ENCODE measurements around the gene CBX1.
"Not testable (repeated sequence)": the region's sequence is repeated elsewhere in the genome, so short reads cannot be mapped to it uniquely, and the experiment has no call there.

Gene CBX1

GRCh38 chr17:48122665-48123045 is 21.4 kb upstream of the CBX1 start:
- DNase-seq = no peak

DNA sequence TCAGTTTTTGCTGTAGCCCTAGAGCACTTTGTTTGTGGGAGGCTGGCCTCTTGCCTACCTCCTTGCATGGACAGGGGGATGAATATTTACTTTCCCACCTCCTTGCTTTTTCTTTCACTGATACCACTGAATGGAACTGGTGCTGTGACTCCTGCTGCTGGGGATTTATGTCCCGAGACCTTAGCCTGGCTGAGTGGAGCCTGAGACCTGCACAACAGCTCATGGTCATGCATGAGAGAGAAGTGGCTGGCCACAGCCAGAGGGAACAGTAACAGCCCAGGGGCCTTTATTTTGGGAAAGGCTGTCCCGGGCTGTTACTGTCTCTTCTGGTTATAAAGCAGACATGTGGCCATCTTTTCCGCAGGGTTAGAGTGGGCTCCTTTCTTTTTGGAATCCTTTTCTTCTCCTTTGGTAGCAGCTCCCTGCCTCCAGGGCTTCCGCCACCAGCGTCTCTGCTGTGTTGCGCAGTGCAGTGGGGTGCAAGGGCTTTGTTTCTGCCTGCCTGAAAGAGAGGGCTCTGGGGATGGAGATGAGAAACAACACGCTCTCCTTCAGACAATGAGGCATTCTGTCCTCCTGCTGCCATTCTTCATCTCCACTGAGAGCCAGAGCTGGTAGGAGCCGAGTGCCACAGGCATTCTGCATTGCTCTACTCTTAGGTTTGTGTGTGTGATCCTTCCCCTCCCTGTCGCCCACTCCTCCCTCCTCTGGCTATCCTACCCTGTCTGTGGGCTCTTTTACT is 20.8 kb upstream of the CBX1 start:
- no peak for DNase-seq

DNA sequence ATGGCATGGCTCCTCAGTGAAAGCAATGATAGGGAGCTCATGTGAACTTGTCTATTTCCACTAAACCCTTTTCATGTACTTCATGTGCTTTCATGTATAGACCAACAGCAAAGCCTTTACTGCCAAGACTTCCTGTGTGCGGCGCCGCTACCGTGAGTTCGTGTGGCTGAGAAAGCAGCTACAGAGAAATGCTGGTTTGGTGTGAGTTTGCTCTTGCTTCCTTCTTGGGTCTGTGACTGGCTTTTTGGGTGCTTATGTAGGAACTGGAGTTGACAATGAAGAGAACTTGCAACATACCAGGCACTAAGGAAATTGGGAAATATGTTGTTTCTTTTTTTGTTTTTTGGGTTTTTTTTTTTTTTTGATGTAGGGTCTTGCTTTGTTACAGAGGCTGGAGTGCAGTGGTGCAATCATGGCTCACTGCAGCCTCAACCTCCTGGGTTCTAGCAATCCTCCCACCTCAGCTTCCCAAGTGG is 12.0 kb upstream of the CBX1 start:
- no peak for DNase-seq

- no peak for DNase-seq
These were observed 10.6 kb upstream of the CBX1 start for GRCh38 chr17:48111937-48112241.

- no peak for DNase-seq
These were observed 9.5 kb upstream of the CBX1 start for GRCh38 chr17:48110761-48111160.

DNA sequence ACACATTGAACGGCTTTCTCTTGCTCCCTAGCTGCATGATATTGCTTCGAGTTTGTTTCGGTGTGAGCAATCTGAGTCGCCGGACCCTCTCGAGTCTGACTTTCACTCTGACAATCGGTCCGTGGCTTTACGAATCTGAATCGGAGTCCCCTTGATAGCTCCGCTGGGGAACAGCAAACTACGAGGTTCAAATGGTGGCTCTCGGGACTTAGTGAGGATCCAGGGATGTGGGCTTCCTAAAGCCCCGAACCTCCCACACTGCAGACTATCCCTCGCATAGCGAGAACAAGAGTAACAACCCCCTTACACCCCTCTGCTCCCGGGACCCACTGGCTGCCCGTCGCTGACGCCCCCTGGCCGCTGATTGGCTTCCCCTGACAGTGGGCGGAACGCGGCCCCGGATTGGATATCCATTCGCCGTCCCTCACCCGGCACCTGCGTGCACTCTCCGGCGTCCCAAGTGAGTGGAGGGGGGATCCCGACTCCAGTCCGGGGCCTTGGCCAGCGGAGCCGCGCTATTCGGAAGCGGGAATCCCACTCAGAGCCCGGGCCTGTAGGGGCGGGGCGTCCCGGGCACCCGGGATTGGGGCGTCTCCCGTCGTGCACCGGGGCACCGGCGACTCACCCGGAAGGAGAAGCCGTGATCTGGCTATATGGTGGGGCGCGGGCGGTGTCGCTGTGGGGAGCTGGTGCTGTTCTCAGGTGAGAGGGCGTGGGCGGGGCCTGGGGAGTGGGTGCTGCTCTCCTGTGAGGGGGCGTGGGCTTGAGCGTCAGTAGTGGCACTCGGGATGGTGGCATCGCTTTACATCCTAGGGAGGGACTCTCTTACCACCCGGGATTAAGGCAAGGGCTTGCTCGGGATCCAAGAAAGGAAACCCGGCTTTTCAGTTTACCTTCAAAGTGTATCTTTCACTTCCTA is 6.1 kb upstream of the CBX1 start, which contains the start of gene SNX11:
Gene SNX11, plus strand, starts transcription at position 630 of the 919 bp plus-strand sequence. CDS start 4,278 bp downstream, outside the sequence.
- DNase-seq = peak; percentile 63

- no peak for DNase-seq
These were observed 5.5 kb upstream of the CBX1 start for GRCh38 chr17:48106802-48107136.

DNA sequence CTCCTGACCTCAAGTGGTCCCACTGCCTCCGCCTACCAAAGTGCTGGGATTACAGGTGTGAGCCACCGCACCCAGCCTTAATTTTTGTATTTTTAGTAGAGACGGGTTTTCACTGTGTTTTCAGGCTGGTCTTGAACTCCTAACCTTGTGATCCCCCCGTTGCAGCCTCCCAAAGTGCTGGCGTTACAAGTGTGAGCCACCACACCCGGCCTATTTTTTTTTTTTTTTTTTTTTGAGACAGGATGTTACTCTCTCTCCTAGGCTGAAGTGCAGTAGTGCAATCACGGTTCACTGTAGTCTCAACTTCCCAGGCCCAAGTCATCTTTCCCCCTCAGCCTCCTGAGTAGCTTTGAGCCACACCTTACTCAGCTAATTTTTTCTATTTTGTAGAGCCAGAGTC is 3.2 kb upstream of the CBX1 start:
- DNase-seq = no peak

DNA sequence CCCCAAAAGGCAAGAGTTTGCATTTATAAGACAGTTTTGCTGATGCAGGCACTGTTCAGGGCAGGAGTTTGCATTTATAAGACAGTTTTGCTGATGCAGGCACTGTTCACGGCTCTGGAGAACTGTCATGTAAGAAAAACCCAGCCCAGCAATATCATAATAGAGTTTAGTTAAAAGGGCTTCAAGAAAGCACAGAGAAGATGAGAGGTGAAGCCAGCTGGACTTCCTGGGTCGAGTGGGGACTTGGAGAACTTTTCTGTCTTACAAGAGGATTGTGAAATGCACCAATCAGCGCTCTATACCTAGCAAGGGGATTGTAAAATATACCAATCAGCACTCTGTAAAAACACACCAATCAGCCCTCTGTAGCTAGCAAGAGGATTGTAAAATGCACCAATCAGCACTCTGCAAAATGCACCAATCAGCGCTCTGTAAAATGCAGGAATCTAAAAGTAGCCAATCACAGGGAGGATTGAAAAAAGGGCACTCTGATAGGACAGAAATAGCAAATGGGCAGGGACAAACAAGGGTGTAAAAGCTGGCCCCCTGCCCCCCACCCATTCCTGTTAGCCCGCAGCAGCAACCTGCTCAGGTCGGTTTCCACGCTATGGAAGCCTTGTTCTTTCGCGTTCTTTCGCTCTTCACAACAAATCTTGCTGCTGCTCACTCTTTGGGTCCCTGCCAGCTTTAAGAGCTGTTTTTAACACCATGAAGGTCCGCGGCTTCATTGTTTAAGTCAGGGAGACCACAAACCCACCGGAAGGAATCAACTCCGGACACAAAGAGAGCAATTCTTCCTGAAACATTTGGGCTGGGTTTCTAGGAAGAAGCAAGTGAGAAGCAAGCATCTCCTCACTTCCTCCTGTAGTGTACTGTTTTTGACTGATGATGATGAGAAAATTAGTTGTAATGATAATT is 1.8 kb upstream of the CBX1 start:
- no peak for DNase-seq

DNA sequence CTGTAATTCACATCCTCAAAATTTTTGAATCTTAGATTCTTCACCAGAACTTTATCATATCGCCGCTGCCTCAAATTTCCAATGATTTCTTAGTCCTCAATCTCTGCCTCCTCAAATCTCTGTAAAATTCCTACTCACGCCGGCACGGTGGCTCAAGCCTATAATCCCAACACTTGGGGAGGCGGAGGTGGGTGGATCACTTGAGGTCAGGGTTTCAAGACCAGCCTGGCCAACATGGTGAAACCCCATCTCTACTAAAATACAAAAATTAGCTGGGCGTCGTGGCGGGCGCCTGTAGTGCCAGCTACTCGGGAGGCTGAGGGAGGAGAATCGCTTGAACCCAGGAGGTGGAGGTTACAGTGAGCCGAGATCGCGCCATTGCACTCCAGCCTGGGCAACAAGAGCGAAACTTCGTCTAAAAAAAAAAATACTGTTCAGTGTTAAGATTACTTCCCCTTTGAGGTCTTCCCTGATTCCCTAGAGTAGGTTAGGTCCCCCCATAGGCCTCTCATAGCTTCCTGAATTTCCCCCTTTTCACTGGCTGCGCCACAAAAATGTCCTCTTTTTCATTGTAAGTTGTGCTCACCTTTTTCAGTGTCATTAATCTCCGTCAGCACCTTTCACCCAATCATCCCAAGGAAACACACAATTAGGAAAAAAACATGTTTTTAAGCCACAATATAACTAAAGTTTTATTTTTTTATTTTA is 919 bp upstream of the CBX1 start:
- no peak for DNase-seq

- no peak for DNase-seq
These were observed 677 bp downstream of the CBX1 start for GRCh38 chr17:48100591-48101011.

DNA sequence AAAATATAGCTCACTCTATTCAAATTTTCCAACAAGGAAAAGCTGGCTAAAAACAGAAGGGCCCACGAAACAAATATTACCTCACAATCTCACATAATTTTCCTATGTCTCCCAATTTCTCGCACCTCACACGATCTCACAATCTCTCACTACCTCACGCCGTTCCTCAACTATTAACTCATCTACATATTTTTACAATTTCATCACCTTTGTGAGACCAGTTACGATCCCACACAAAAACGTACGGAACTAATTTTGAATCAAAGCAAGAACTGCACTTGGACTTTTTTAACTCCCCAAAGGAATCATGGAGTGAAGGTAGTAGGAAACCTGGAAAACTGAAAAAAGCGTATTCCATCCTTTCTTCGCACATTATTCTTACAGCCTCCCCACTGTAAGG is 1.1 kb downstream of the CBX1 start:
- no peak for DNase-seq

DNA sequence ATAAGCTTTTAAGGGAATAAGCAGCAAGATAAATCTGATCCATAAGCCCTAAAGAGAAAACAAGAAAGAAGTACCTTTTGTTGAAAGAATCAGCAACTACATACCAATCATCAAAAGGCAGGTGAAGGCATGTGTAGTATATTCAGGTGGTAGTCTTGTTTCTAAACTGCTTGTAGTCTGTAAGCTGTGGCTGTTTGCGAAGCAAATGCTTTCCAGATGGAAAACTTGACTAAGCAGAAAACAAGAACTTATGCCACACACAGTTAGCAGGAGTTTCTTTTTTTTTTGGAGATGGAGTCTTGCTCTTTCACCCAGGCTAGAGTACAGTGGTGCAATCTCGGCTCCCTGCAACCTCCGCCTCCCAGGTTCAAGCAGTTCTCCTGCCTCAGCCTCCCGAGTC is 5.7 kb downstream of the CBX1 start:
- no peak for DNase-seq

- no peak for DNase-seq
These were observed 7.8 kb downstream of the CBX1 start for GRCh38 chr17:48093341-48094045.

- DNase-seq = no peak
These were observed 16.3 kb downstream of the CBX1 start for GRCh38 chr17:48084932-48085331.

GRCh38 chr17:48081858-48082257 is 19.4 kb downstream of the CBX1 start:
- DNase-seq = no peak

GRCh38 chr17:48077152-48077551 is 24.1 kb downstream of the CBX1 start:
- DNase-seq = not testable (repeated sequence)

GRCh38 chr17:48074322-48075081 is 26.8 kb downstream of the CBX1 start:
- no peak for DNase-seq

DNA sequence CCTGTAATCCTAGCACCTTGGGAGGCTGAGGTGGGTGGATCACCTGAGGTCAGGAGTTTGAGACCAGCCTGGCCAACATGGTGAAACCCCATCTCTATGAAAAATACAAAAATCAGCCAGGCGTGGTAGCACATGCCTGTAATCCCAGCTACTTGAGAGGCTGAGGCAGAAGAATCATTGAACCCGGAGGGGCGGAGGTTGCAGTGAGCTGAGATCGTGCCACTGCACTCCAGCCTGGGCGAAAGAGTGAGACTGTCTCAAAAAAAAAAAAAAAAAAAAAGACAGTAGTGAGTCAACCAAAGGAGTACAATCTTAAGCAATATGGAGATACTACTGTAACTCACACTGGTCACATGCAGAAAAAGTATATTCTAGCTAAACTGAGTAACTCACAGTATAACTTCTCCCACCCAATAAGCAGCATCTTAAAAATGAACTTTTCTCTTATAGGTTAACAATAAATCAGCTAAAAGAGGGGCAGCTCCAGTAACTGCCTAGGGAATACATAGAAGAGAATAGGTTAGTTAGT is 27.6 kb downstream of the CBX1 start:
- not testable (repeated sequence) for DNase-seq

GRCh38 chr17:48072811-48073210 is 28.5 kb downstream of the CBX1 start:
- DNase-seq = not testable (repeated sequence)

DNA sequence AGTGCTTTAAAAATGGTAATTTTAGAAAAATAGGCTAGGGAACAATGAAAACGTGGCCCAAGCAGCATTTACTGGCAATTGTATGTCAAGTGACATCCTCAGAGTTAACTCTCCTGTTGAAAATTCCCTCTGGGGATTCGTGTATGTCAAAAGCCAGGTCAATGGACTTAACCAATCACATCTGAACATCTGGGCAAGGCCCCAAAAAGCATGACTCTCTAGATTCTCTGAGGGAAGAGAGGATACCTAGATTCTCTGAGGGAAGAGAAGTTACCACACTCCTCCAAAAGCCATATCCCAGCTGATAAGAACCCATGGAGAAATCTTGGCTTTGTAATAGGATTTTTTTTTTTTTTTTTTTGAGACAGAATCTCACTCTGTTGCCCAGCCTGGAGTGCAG is 29.6 kb downstream of the CBX1 start:
- no peak for DNase-seq
